AG04450 (cell line): Measurements from ENCODE around the gene TUFT1. TPM values are rescaled to one million over a fixed set of nuclear protein-coding genes. Genes with fewer than 3 reads are reported as not detected.

ENCODE experiments used
- CTCF ChIA-PET: fragments of 300-600, 350-600 bp; formaldehyde crosslinking; extraction: SDS; loops from one replicate; lab custom pipeline; 2022; ENCODE audit warnings: antibody characterized with exemption, inconsistent platforms; lab: Charles Lee
- POLR2A ChIA-PET: fragments of 350-600 bp; formaldehyde crosslinking; extraction: SDS; loops from one replicate; lab custom pipeline; 2021; ENCODE audit warnings: antibody characterized with exemption, inconsistent platforms; lab: Yijun Ruan, JAX
- DNase-seq: peaks from one replicate; pipeline ENCODE4 v3.0.0-alpha.2; 2011; ENCODE audit warnings: low read depth, low spot score
- H3K27ac ChIP-seq: one replicate; pipeline ENCODE4 v1.5.1; 2012; ENCODE audit warnings: low read depth, low read length, control low read depth
- H3K27me3 ChIP-seq: one replicate; pipeline ENCODE4 v1.6.0; 2012; ENCODE audit warnings: low read length; ENCODE audit not compliant: control insufficient read depth, insufficient read depth
- H3K4me3 ChIP-seq: 2 replicates; pipeline ENCODE4 v1.5.1; 2011; ENCODE audit warnings: mild to moderate bottlenecking, low read depth, low read length, control low read depth
- H3K9me3 ChIP-seq: 2 replicates; pipeline ENCODE4 v1.5.1; 2012; ENCODE audit warnings: low read length; ENCODE audit not compliant: control insufficient read depth, insufficient read depth
- polyA plus RNA-seq: library from polyadenylated mRNA; depleted of rRNA; stranded (reverse); fragments of >200 nt; gene quantifications from 2 replicates; pipeline ENCODE4 v1.2.3, GENCODE V29; 2011
- TF ChIP-seq, protein P1 (sequence below): IDR thresholded peaks from 2 replicates; pipeline ENCODE4 v1.5.1; 2011; ENCODE audit warnings: low read depth, low read length, control low read depth, inconsistent platforms

The TUFT1 gene
- polyA plus RNA-seq, 1 experiment = 21.9 TPM

- CTCF ChIA-PET = interaction anchor here (0.7 to 2.0 kb wide), 10 partner anchors 12 to 300 kb away, joined by 3 to 13 read pairs (median 4); partner anchors contain the start of gene CGN
- TF ChIP-seq, protein P1, sequence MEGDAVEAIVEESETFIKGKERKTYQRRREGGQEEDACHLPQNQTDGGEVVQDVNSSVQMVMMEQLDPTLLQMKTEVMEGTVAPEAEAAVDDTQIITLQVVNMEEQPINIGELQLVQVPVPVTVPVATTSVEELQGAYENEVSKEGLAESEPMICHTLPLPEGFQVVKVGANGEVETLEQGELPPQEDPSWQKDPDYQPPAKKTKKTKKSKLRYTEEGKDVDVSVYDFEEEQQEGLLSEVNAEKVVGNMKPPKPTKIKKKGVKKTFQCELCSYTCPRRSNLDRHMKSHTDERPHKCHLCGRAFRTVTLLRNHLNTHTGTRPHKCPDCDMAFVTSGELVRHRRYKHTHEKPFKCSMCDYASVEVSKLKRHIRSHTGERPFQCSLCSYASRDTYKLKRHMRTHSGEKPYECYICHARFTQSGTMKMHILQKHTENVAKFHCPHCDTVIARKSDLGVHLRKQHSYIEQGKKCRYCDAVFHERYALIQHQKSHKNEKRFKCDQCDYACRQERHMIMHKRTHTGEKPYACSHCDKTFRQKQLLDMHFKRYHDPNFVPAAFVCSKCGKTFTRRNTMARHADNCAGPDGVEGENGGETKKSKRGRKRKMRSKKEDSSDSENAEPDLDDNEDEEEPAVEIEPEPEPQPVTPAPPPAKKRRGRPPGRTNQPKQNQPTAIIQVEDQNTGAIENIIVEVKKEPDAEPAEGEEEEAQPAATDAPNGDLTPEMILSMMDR = no peak
- Histone ChIP-seq H3K4me3 (no peak overlapping the region), H3K27ac (peak overlapping the region; percentile 21), H3K27me3 (no peaks in the 10 kb centered on the region), H3K9me3 (no peaks in the 10 kb centered on the region; the same call in 1 of the 2 replicates)
- POLR2A ChIA-PET = interaction anchor here (0.6 kb wide), 1 partner anchor 156 kb away, joined by 7 read pairs; no protein-coding TSS in a partner anchor
- no peak for DNase-seq
Measured at GRCh38 chr1:151535326-151536271, 4.5 kb upstream of the TUFT1 start.

DNA sequence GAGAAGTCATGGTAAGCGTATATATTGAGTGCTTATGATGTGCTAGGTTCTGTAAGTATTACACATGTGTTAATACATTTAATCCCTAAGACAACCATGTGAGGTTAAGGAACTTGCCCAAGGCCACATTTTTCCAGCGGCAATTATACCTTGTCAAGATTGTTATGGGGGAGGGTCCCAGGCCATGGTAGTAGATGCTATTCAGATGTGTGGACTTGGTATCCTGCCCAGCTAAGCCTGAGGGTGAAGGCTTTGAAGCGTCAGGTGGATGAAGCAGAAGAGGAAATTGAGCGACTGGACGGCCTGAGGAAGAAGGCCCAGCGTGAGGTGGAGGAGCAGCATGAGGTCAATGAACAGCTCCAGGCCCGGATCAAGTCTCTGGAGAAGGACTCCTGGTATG is 3.6 kb upstream of the TUFT1 start:
- CTCF ChIA-PET = interaction anchor here (1.0 to 2.0 kb wide), 3 partner anchors 13 to 198 kb away, joined by 3 to 13 read pairs (median 3); no protein-coding TSS in a partner anchor
- TF ChIP-seq, protein P1 = no peak

DNA sequence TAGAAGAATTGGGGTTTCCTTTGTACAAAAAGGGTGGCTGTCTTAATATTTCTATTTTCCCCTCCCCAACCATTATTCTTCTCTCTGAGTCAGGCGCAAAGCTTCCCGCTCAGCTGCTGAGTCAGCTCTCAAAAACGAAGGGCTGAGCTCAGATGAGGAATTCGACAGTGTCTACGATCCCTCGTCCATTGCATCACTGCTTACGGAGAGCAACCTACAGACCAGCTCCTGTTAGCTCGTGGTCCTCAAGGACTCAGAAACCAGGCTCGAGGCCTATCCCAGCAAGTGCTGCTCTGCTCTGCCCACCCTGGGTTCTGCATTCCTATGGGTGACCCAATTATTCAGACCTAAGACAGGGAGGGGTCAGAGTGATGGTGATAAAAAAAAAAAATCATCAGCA is 3.0 kb upstream of the TUFT1 start:
- no peaks in the 10 kb centered on the region for H3K27me3 ChIP-seq
- DNase-seq = peak; percentile 95
- TF ChIP-seq, protein P1 = no peak
- ChIA-PET CTCF (interaction anchor here (0.6 to 1.0 kb wide), 5 partner anchors 57 to 198 kb away, joined by 3 to 4 read pairs (median 3); no protein-coding TSS in a partner anchor), POLR2A (interaction anchor here (0.6 to 1.3 kb wide), 8 partner anchors 10 to 341 kb away, joined by 3 to 12 read pairs (median 4); no protein-coding TSS in a partner anchor)
- H3K4me3 ChIP-seq = no peak overlapping the region
- H3K9me3 ChIP-seq = no peaks in the 10 kb centered on the region; the same call in 1 of the 2 replicates
- peak overlapping the region; percentile 97 for H3K27ac ChIP-seq

More for the DNA sequence above, 3.6 kb upstream of the TUFT1 start:
- Histone ChIP-seq H3K27me3 (no peaks in the 10 kb centered on the region), H3K4me3 (no peak overlapping the region), H3K27ac (peak overlapping the region; percentile 89), H3K9me3 (no peaks in the 10 kb centered on the region; the same call in 1 of the 2 replicates)
- DNase-seq = no peak
- POLR2A ChIA-PET = interaction anchor here (0.6 to 1.3 kb wide), 6 partner anchors 11 to 341 kb away, joined by 3 to 12 read pairs (median 4); no protein-coding TSS in a partner anchor

DNA sequence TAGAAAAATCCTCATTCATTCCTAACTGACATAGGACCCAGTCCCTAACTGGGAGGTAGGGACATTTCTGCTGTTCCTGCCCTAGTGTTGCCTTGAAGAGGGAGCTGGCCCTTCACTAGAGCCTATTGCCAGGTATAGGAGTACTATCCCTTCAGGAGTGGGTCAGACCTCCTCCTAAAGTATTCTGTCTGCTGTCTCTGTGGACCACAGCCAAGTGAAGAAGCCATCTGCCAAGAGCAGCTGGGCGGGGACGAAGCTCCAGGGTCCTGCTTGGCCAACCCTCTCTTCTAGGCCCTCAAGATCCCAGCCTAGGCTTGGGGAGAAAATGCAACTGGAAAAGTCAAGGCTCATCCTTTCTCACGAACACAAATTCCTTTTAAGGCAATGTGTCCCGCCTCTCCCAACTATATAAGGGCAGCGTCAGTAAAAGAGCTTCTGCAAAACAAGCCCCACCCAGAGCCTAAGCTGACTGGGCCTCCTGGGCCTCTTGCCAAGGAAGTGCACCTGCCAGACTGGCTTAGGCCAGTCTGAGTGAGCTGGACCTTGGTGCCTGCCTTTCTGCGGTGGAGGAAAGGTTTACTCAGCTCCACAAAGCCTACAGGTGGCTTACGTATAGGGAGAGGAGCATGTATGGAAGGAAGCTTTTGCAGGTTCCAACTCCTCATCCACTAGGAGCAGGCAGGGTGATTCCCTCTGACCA is 638 bp upstream of the TUFT1 start:
- Histone ChIP-seq H3K27me3 (no peaks in the 10 kb centered on the region), H3K4me3 (peak overlapping the region; percentile 83), H3K27ac (peak overlapping the region; percentile 93), H3K9me3 (no peaks in the 10 kb centered on the region; the same call in 1 of the 2 replicates)
- POLR2A ChIA-PET = interaction anchor here (0.7 to 1.0 kb wide), 4 partner anchors 9 to 80 kb away, joined by 3 to 7 read pairs (median 4); no protein-coding TSS in a partner anchor
- TF ChIP-seq, protein P1 = no peak
- DNase-seq = peak; percentile 88
- CTCF ChIA-PET = interaction anchor here (0.5 kb wide), 1 partner anchor 54 kb away, joined by 3 read pairs; no protein-coding TSS in a partner anchor
